Naive B cell (primary cell): ENCODE results near the gene PTGES2. TPM values are rescaled to one million over a fixed set of nuclear protein-coding genes. Genes with fewer than 3 reads are reported as not detected.
A peak's percentile ranks its signal among the peaks of the same experiment; 100 is the strongest.
"Not testable (repeated sequence)": the region's sequence is repeated elsewhere in the genome, so short reads cannot be mapped to it uniquely, and the experiment has no call there.

Experiments used
- ATAC-seq, 2 donors: fragments of 150-1000 bp; cut with Tn5 transposase; 2 replicates each; pipeline ENCODE4 v1.10.0; 2021; ENCODE audit warnings: low read depth in 2 of 2, mild to moderate bottlenecking in 2 of 2, moderate library complexity in 2 of 2
- DNase-seq: peaks from one replicate; pipeline ENCODE4 v3.0.0; 2022
- H3K27ac Mint-ChIP-seq, 6 donors: one replicate each; pipeline ENCODE4 v1.8.0; 2020 to 2022; ENCODE audit warnings: mild to moderate bottlenecking in 6 of 6, mixed read lengths in 6 of 6, moderate library complexity in 5 of 6, inconsistent platforms in 2 of 6
- H3K27me3 Mint-ChIP-seq, 3 donors: one replicate each; pipeline ENCODE4 v1.8.0; 2021 to 2022; ENCODE audit warnings: mixed read lengths in 3 of 3, mild to moderate bottlenecking in 1 of 3
- H3K36me3 Mint-ChIP-seq, 2 donors: one replicate each; pipeline ENCODE4 v1.8.0; 2020 to 2022; ENCODE audit warnings: mixed read lengths in 2 of 2, inconsistent platforms in 1 of 2, mild to moderate bottlenecking in 1 of 2
- H3K4me1 Mint-ChIP-seq, 3 donors: one replicate each; pipeline ENCODE4 v1.8.0; 2020 to 2022; ENCODE audit warnings: mixed read lengths in 3 of 3, inconsistent platforms in 1 of 3, mild to moderate bottlenecking in 1 of 3, moderate library complexity in 1 of 3
- H3K4me3 Mint-ChIP-seq, 8 donors: one replicate each; pipeline ENCODE4 v1.8.0; 2020 to 2022; ENCODE audit warnings: mild to moderate bottlenecking in 8 of 8, mixed read lengths in 8 of 8, moderate library complexity in 8 of 8, inconsistent platforms in 2 of 8
- H3K9me3 Mint-ChIP-seq, 7 donors: one replicate each; pipeline ENCODE4 v1.8.0; 2020 to 2022; ENCODE audit warnings: mixed read lengths in 7 of 7, mild to moderate bottlenecking in 5 of 7, inconsistent platforms in 2 of 7, moderate library complexity in 1 of 7
- polyA plus RNA-seq, 6 donors: library from polyadenylated mRNA; unstranded; fragments of 300-500 nt; fragmentation: Illumina TruSeq; gene quantifications; one replicate each; pipeline ENCODE4 v1.2.3, GENCODE V29; 2021; ENCODE audit warnings: low read depth in 6 of 6

PTGES2 gene
- polyA plus RNA-seq, 6 donors from 2014 or later: 31.1 to 63.8 (median 40.8) TPM

GRCh38 chr9:128087262-128087661, 40.3 kb downstream of the PTGES2 start:
- no peaks in the 10 kb centered on the region for H3K9me3 Mint-ChIP-seq
- ATAC-seq (no peak), DNase-seq (no peak)
- H3K4me1 Mint-ChIP-seq: peaks cover 28 to 39% (median 29%) of the 10 kb centered on the region in 3 donors
- peak overlapping the region in 3 of 6 donors; percentile 55 to 85 (median 77) for H3K27ac Mint-ChIP-seq
- H3K4me3 Mint-ChIP-seq: no peak overlapping the region
- no peaks in the 10 kb centered on the region for H3K27me3 Mint-ChIP-seq
- H3K36me3 Mint-ChIP-seq: no peaks in the 10 kb centered on the region

DNA sequence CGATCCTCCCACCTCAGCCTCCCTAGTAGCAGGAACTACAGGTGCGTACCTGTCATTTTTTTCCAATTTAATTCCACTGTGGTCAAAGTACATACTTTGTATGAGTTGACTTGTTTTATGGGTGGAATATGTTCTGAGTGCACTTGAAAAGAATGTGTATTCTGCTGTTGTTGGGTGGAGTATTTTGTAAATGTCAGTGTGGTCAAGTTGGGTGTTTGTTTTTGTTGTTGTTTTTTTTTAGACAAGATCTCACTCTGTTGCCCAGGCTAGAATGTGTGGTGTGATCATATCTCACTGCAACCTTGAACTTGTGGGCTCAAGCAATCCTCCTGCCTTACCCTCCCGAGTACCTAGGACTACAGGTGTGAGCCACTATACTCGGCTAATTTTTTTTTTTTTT, 41.6 kb downstream of the PTGES2 start:
- Mint-ChIP-seq H3K36me3 (no peaks in the 10 kb centered on the region), H3K4me1 (peaks cover 25 to 35% (median 34%) of the 10 kb centered on the region in 3 donors), H3K4me3 (no peak overlapping the region), H3K27me3 (no peaks in the 10 kb centered on the region), H3K27ac (no peak overlapping the region), H3K9me3 (no peaks in the 10 kb centered on the region)
- DNase-seq (no peak), ATAC-seq (no peak)

- peak overlapping the region in 1 of 6 donors; percentile 47 for H3K27ac Mint-ChIP-seq
- ATAC-seq: no peak
These were observed 42.8 kb downstream of the PTGES2 start for GRCh38 chr9:128084746-128085145.

GRCh38 chr9:128082151-128082550, 45.4 kb downstream of the PTGES2 start:
- no peaks in the 10 kb centered on the region for H3K27me3 Mint-ChIP-seq
- peak overlapping the region in 5 of 6 donors; percentile 13 to 87 (median 60) for H3K27ac Mint-ChIP-seq
- H3K4me1 Mint-ChIP-seq: peaks cover 20 to 43% (median 24%) of the 10 kb centered on the region in 3 donors
- DNase-seq (no peak), ATAC-seq (no peak)
- H3K36me3 Mint-ChIP-seq: no peaks in the 10 kb centered on the region
- H3K4me3 Mint-ChIP-seq: no peak overlapping the region
- H3K9me3 Mint-ChIP-seq: no peaks in the 10 kb centered on the region

More at GRCh38 chr9:128084746-128085145, 42.8 kb downstream of the PTGES2 start:
- Mint-ChIP-seq H3K9me3 (no peaks in the 10 kb centered on the region), H3K4me3 (peak overlapping the region in 1 of 8 donors; percentile 15), H3K36me3 (no peaks in the 10 kb centered on the region), H3K27me3 (no peaks in the 10 kb centered on the region), H3K4me1 (peaks cover 21 to 38% (median 33%) of the 10 kb centered on the region in 3 donors)
- DNase-seq: no peak

- H3K27ac Mint-ChIP-seq: peak overlapping the region in 1 of 6 donors; percentile 21
These were observed 46.5 kb downstream of the PTGES2 start for GRCh38 chr9:128081056-128081455.

GRCh38 chr9:128080206-128080605, 47.3 kb downstream of the PTGES2 start:
- DNase-seq (no peak), ATAC-seq (no peak)
- H3K9me3 Mint-ChIP-seq: no peaks in the 10 kb centered on the region
- H3K36me3 Mint-ChIP-seq: no peaks in the 10 kb centered on the region
- H3K27me3 Mint-ChIP-seq: no peaks in the 10 kb centered on the region
- peaks cover 20 to 47% (median 23%) of the 10 kb centered on the region in 3 donors for H3K4me1 Mint-ChIP-seq
- H3K4me3 Mint-ChIP-seq: no peak overlapping the region
- no peak overlapping the region for H3K27ac Mint-ChIP-seq

More at GRCh38 chr9:128081056-128081455, 46.5 kb downstream of the PTGES2 start:
- H3K27me3 Mint-ChIP-seq: no peaks in the 10 kb centered on the region
- no peak for ATAC-seq
- H3K9me3 Mint-ChIP-seq: no peaks in the 10 kb centered on the region
- no peaks in the 10 kb centered on the region for H3K36me3 Mint-ChIP-seq
- H3K4me3 Mint-ChIP-seq: no peak overlapping the region
- no peak for DNase-seq
- H3K4me1 Mint-ChIP-seq: peaks cover 20 to 46% (median 23%) of the 10 kb centered on the region in 3 donors

- peak overlapping the region in 4 of 6 donors; percentile 20 to 81 (median 58) for H3K27ac Mint-ChIP-seq
- H3K4me1 Mint-ChIP-seq: peaks cover 13 to 53% (median 17%) of the 10 kb centered on the region in 3 donors
- H3K4me3 Mint-ChIP-seq: peak overlapping the region in 1 of 8 donors; percentile 3
- no peak for ATAC-seq
- no peak for DNase-seq
- no peaks in the 10 kb centered on the region for H3K9me3 Mint-ChIP-seq
- no peaks in the 10 kb centered on the region for H3K36me3 Mint-ChIP-seq
- no peaks in the 10 kb centered on the region for H3K27me3 Mint-ChIP-seq
These were observed 48.8 kb downstream of the PTGES2 start for GRCh38 chr9:128078504-128079434.

- no peaks in the 10 kb centered on the region for H3K36me3 Mint-ChIP-seq
These were observed 49.6 kb downstream of the PTGES2 start for GRCh38 chr9:128077847-128078503.

DNA sequence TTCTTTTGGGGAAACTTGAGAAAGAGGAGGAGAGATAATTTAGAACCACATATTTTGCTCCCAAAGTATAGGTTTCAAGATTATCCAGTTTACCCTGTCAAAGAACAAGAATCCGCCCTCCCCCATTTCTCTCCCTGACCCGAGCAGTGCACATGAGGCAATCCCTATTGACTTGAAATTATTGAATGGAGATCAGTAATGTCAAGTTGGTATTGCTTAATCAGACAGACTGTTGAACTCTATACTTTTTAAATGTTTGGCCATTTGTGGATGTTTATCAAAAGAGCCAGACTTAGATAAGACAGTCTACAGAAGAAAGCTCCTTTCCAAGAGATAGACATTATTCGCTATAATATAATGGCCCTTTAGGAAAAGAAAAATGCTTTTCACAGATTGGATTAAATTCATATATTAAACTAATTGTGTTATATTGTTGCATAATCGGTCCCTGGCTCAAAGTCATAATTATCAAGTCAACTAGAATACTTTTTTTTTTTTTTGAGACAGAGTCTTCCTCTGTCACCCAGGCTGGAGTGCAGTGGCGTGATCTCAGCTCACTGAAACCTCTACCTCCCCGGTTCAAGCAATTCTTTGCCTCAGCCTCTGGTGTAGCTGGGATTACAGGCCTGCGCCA, 54.2 kb downstream of the PTGES2 start:
- H3K27ac Mint-ChIP-seq: peak overlapping the region; percentile 75 to 97 (median 90)
- H3K4me3 Mint-ChIP-seq: peak overlapping the region; percentile 47 to 86 (median 74)
- ATAC-seq (no peak), DNase-seq (no peak)
- H3K36me3 Mint-ChIP-seq: no peaks in the 10 kb centered on the region
- peaks cover 33 to 78% (median 45%) of the 10 kb centered on the region in 3 donors for H3K4me1 Mint-ChIP-seq
- no peaks in the 10 kb centered on the region for H3K27me3 Mint-ChIP-seq
- no peaks in the 10 kb centered on the region for H3K9me3 Mint-ChIP-seq

More at GRCh38 chr9:128077847-128078503, 49.6 kb downstream of the PTGES2 start:
- DNase-seq (no peak), ATAC-seq (no peak)
- peaks cover 16 to 59% (median 24%) of the 10 kb centered on the region in 3 donors for H3K4me1 Mint-ChIP-seq
- H3K9me3 Mint-ChIP-seq: no peaks in the 10 kb centered on the region
- H3K27ac Mint-ChIP-seq: peak overlapping the region in 4 of 6 donors; percentile 20 to 81 (median 62)
- H3K4me3 Mint-ChIP-seq: peak overlapping the region in 1 of 8 donors; percentile 3
- no peaks in the 10 kb centered on the region for H3K27me3 Mint-ChIP-seq

DNA sequence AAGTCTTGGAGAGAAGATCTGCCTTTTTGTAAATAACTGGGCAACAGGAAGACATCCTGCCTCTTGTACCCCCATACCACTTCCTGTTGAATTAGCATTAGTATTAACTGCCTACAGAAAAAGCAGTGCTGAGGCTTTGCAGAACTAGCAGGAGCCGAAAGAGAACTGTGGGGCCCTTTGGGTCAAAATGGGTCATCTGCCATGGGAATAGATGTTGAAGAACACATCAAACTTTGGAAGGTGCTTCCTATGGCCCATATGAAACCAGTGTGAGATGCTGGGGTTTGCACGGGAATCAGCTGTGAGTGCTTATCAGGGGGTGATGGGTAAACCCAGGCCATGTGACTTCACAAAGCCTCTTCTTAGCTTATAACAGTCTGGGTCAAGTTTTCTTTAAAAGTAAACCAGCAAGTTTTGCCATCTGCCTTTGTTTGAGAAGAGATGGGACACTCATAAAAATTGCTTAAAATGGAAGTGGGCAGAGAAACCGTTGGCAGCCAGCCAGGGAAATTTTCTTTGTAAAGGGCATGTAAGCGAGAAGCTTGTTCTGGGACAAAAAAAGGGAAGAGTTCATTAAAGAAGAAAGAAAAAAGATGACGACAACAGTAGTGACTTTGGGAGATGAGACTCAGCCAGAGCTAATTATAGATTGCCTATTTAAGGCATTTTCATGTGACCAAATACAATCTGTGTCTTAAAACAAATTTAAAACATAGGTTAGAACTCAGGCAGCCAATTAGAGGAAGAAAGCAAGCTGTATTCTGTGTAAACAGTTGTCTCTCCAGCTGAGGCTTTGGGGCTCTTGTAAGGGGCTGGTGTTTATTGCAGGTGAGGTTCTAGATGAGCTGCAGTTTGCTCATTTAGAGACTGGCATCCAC, 55.1 kb downstream of the PTGES2 start:
- Mint-ChIP-seq H3K27me3 (no peaks in the 10 kb centered on the region), H3K9me3 (no peaks in the 10 kb centered on the region), H3K4me3 (peak overlapping the region; percentile 69 to 89 (median 84)), H3K36me3 (no peaks in the 10 kb centered on the region), H3K4me1 (peaks cover 31 to 69% (median 45%) of the 10 kb centered on the region in 3 donors), H3K27ac (peak overlapping the region; percentile 88 to 97 (median 92))
- peak; percentile 4 to 15 for ATAC-seq
- DNase-seq: peak; percentile 71

- ATAC-seq, H3K9me3 Mint-ChIP-seq, DNase-seq, H3K36me3 Mint-ChIP-seq, H3K27me3 Mint-ChIP-seq: not testable (repeated sequence)
- Mint-ChIP-seq H3K27ac (peak overlapping the region in 5 of 6 donors; percentile 71 to 96 (median 91)), H3K4me1 (peaks cover 29 to 66% (median 45%) of the 10 kb centered on the region in 3 donors), H3K4me3 (peak overlapping the region; percentile 69 to 89 (median 84))
These were observed 56.1 kb downstream of the PTGES2 start for GRCh38 chr9:128071475-128071874.

GRCh38 chr9:128070874-128071273, 56.7 kb downstream of the PTGES2 start:
- Mint-ChIP-seq H3K9me3 (no peaks in the 10 kb centered on the region), H3K36me3 (no peaks in the 10 kb centered on the region), H3K4me3 (peak overlapping the region in 5 of 8 donors; percentile 32 to 69 (median 39)), H3K4me1 (peaks cover 35 to 71% (median 51%) of the 10 kb centered on the region in 3 donors), H3K27ac (peak overlapping the region in 3 of 6 donors; percentile 17 to 65 (median 26)), H3K27me3 (no peaks in the 10 kb centered on the region)
- no peak for ATAC-seq
- DNase-seq: no peak
